ENCODE measurements around the gene C1QTNF5. TPM values are rescaled to one million over a fixed set of nuclear protein-coding genes. Genes with fewer than 3 reads are reported as not detected.

The C1QTNF5 gene
- total RNA-seq, 1 experiment from 2014 or later: not detected

DNA sequence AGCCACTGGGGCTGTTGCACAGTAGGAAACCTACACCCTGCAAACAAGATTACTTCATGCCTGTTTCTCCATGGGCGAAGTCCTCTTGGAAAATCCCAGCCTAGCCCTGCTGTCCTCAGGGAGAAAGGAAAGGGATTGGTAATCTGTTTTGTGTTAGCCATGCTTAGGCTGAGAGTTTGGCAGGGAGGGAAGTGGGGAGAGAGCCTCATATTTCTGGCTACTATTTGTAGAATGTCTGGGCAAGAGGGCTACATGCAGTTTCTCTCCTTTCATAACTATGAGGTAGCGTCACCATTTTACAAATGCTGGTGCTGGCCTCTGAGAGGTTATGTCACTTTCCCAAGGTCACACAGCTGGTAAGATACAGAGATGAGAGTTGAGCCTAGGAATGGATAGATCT, 6.6 kb upstream of the C1QTNF5 start:
- no peaks in the 10 kb centered on the region for H3K9me3 ChIP-seq (ENCODE audit: control insufficient read depth, insufficient read depth, low read depth, low read length)
- ATAC-seq (no peak), DNase-seq (ENCODE audit: low read depth, low spot score) (no peak)
- ChIA-PET CTCF (no interaction called here), POLR2A (no interaction called here)
- in situ Hi-C loops (cut with HindIII; ENCODE audit: low pct_unique_long_range_greater_than_20kb, low sequenced_read_pairs) (no loop called here), intact Hi-C loops (cut with micrococcal nuclease; ENCODE audit: unreplicated experiment) (no loop called here)
- H3K4me3 ChIP-seq (ENCODE audit: low read depth in 2 of 2, low read length in 2 of 2): no peak overlapping the region
- no peaks in the 10 kb centered on the region for H3K4me1 ChIP-seq (ENCODE audit: control insufficient read depth, insufficient read depth, low read length)
- no peaks in the 10 kb centered on the region for H3K27me3 ChIP-seq (ENCODE audit: control insufficient read depth, insufficient read depth, low read length)
- BruUV-seq (replicated peaks): no TSS peak
- no peak overlapping the region for H3K27ac ChIP-seq (ENCODE audit: low read length)
- no peaks in the 10 kb centered on the region for H3K36me3 ChIP-seq (ENCODE audit: control insufficient read depth, insufficient read depth, low read length)
- no peak for TF ChIP-seq POLR2AphosphoS5 (IDR thresholded peaks at IDR 0.05; ENCODE audit: low read depth, low read length)
- TF ChIP-seq, protein P1, sequence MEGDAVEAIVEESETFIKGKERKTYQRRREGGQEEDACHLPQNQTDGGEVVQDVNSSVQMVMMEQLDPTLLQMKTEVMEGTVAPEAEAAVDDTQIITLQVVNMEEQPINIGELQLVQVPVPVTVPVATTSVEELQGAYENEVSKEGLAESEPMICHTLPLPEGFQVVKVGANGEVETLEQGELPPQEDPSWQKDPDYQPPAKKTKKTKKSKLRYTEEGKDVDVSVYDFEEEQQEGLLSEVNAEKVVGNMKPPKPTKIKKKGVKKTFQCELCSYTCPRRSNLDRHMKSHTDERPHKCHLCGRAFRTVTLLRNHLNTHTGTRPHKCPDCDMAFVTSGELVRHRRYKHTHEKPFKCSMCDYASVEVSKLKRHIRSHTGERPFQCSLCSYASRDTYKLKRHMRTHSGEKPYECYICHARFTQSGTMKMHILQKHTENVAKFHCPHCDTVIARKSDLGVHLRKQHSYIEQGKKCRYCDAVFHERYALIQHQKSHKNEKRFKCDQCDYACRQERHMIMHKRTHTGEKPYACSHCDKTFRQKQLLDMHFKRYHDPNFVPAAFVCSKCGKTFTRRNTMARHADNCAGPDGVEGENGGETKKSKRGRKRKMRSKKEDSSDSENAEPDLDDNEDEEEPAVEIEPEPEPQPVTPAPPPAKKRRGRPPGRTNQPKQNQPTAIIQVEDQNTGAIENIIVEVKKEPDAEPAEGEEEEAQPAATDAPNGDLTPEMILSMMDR (IDR thresholded peaks at IDR 0.05): no peak
- no peak for TF ChIP-seq SIN3A (IDR thresholded peaks at IDR 0.05; ENCODE audit: borderline replicate concordance, insufficient read depth, low read depth, low read length)
- no peak for TF ChIP-seq TCF7L2 (IDR thresholded peaks at IDR 0.05; ENCODE audit: low read depth, low read length)
- TF ChIP-seq, protein P2, sequence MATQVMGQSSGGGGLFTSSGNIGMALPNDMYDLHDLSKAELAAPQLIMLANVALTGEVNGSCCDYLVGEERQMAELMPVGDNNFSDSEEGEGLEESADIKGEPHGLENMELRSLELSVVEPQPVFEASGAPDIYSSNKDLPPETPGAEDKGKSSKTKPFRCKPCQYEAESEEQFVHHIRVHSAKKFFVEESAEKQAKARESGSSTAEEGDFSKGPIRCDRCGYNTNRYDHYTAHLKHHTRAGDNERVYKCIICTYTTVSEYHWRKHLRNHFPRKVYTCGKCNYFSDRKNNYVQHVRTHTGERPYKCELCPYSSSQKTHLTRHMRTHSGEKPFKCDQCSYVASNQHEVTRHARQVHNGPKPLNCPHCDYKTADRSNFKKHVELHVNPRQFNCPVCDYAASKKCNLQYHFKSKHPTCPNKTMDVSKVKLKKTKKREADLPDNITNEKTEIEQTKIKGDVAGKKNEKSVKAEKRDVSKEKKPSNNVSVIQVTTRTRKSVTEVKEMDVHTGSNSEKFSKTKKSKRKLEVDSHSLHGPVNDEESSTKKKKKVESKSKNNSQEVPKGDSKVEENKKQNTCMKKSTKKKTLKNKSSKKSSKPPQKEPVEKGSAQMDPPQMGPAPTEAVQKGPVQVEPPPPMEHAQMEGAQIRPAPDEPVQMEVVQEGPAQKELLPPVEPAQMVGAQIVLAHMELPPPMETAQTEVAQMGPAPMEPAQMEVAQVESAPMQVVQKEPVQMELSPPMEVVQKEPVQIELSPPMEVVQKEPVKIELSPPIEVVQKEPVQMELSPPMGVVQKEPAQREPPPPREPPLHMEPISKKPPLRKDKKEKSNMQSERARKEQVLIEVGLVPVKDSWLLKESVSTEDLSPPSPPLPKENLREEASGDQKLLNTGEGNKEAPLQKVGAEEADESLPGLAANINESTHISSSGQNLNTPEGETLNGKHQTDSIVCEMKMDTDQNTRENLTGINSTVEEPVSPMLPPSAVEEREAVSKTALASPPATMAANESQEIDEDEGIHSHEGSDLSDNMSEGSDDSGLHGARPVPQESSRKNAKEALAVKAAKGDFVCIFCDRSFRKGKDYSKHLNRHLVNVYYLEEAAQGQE (IDR thresholded peaks at IDR 0.05; ENCODE audit: insufficient read depth in 1 of 2, low read depth in 2 of 2, low read length in 1 of 2): no peak

- no peak for ATAC-seq
- Histone ChIP-seq H3K36me3 (ENCODE audit: control insufficient read depth, insufficient read depth, low read length) (no peaks in the 10 kb centered on the region), H3K9me3 (ENCODE audit: control insufficient read depth, insufficient read depth, low read depth, low read length) (no peaks in the 10 kb centered on the region), H3K4me3 (ENCODE audit: low read depth in 2 of 2, low read length in 2 of 2) (no peak within 1 kb of the TSS), H3K4me1 (ENCODE audit: control insufficient read depth, insufficient read depth, low read length) (no peaks in the 10 kb centered on the region), H3K27ac (ENCODE audit: low read length) (no peak within 1 kb of the TSS), H3K27me3 (ENCODE audit: control insufficient read depth, insufficient read depth, low read length) (no peaks in the 10 kb centered on the region)
- no TSS peak for BruUV-seq (replicated peaks)
- no peak for DNase-seq (ENCODE audit: low read depth, low spot score)
- intact Hi-C loops (cut with micrococcal nuclease; ENCODE audit: unreplicated experiment): no loop called here
- ChIA-PET CTCF (no interaction called here), POLR2A (no interaction called here)
- in situ Hi-C loops (cut with HindIII; ENCODE audit: low pct_unique_long_range_greater_than_20kb, low sequenced_read_pairs): no loop called here
- TF ChIP-seq POLR2AphosphoS5 (IDR thresholded peaks at IDR 0.05; ENCODE audit: low read depth, low read length): no peak
- TF ChIP-seq, protein P2 (IDR thresholded peaks at IDR 0.05; ENCODE audit: insufficient read depth in 1 of 2, low read depth in 2 of 2, low read length in 1 of 2): no peak
- TF ChIP-seq, protein P1 (IDR thresholded peaks at IDR 0.05): no peak
- no peak for TF ChIP-seq SIN3A (IDR thresholded peaks at IDR 0.05; ENCODE audit: borderline replicate concordance, insufficient read depth, low read depth, low read length)
- no peak for TF ChIP-seq TCF7L2 (IDR thresholded peaks at IDR 0.05; ENCODE audit: low read depth, low read length)
Observed at GRCh38 chr11:119346605-119347004, 5.9 kb upstream of the C1QTNF5 start, which contains the start of gene MFRP. Gene MFRP (minus strand): TSS chr11:119346705. CDS start chr11:119346513, 192 bp downstream.
